Measurements from ENCODE around the gene MYO1A.
A peak's percentile ranks its signal among the peaks of the same experiment; 100 is the strongest.

The MYO1A gene

DNA sequence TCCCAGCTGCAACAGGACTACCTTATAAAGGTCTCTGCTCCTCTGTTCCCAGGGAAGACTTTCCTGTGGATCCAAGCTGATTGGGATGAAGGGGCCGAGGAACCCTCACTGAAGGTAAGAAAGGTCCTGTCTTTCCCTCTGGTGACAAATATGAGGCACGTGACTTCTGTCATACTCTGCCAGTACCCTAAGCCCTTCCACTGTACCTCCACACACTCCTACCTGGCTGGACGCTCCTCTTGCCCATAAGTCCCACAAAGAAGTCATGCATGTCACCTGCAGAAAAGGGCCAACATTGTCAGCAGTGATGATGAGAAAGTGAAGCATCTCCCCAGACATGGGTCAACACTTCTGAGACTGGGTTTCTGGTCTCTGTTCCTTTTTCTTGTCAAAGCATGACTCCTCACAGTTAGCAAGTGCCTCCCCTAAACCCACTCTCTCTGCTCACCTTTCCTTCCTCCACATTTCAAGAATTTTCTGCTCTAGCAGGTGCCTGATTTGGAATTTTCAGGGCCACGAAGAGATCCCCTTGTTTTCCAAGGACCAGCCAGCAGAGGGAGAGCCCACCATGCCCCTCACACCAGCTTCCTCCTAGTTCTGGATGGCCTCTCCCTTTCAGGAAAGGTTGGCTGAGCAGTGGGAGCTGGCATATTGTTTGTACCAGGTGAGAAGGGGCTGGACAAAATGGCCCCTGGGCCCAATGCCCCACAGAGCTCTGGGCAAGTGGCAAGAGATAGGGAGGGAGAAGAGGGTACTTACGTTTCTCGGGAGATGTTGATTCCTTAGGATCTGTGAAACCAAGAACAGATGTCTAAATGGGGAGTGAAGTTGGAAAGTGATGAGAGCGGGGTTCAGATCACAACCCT is 37.1 kb downstream of the MYO1A start:
- DNase-seq (ENCODE audit: low spot score) = no peak

DNA sequence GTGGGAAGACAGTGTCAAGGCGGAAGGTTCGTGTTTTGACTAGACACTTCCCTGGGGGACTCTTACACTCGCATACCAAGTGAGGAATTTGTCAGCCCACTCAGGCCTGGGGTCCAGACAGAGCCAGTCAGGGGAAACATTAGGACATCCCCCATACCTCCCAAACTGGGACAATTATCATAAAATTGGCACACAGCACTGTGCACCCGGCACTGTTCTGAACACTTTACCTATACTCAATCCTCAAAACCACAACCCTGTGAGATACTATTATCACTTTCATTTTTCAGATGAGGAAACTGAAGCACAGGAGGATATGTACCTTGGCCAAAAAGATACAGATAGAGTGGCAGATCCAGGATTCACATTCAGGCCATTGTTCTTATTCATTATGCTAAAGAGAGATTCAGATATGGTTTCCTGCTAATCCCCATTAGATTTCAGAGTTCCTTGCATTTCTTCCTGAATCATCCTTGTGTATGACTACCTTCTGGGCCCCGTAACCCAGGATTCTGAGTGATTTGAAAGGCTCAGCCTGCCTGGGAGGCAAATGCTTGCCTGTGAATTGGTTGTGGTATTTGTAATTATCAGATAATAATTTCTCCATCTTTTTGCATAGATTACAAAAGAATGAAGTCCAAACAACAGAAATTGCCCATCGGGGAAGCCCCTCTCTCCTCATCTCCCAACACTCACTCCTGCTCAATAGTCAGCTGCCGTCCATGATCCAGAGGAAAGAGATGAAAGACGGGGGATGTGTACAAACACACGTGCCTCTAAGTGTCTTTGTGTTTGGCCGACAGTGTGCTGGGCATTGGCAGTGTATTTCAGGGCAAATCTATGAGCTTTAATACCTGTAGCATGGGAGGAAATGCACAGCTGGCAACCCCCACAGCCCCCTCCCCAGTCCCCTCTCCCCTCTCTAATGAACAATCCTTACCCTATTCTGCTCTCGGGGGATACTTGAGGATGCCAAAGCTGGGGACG is 38.2 kb downstream of the MYO1A start:
- no peak for DNase-seq (ENCODE audit: low spot score)

GRCh38 chr12:57010627-57011247 is 39.2 kb downstream of the MYO1A start:
- no peak for DNase-seq (ENCODE audit: low spot score)

GRCh38 chr12:57009949-57010626 is 39.8 kb downstream of the MYO1A start:
- DNase-seq (ENCODE audit: low spot score) = no peak

DNA sequence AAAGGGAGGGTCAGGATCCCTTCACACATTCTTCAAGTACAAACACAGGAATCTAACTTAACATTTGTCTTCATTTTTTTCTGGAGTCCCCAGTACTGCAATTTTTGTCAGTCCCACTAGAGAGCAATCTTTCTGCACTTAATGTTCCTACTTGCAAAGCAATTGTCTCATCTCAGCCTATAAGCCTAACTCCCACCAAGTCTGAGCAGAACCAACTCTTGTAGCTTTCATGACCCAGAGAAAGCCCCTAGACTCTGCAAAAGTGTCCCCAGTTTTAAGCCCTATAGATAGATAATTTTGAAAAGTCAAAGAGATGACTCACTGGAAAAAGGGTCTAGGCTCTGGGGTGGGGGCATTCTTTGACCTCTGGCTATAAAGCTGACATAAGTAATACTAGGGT is 41.8 kb downstream of the MYO1A start:
- peak; percentile 65 for DNase-seq (ENCODE audit: low spot score)

DNA sequence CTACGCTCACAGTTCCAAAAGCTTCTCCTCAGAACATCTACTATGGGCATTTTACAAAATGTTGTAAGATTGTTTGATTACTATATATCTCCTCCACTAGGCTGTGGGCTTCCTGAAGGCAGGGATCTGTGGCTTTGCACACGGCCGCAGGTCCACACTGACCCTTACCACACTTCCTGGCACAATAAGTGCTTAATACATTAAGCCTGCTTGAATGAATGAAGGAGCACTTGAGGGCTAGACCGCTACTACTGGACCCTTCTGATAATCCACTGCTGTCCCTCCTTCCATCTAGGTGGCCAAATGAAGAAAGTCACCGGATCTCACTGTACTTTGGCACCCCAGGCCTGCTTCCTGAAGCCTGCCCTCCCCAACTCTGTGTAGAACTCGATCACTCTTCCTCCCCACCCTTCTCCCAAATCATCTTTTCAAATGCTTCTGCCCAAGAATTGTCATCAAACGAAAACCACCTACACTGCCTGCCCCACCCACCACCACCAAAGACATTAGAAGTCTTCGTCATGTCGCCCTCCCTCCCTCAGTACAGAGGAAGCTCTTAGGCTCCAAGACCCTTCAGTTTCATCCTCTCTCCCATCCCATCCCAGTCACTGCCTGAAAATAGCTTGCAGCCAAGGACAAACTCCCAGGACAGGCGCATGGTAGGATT is 43.0 kb downstream of the MYO1A start:
- no peak for DNase-seq (ENCODE audit: low spot score)

DNA sequence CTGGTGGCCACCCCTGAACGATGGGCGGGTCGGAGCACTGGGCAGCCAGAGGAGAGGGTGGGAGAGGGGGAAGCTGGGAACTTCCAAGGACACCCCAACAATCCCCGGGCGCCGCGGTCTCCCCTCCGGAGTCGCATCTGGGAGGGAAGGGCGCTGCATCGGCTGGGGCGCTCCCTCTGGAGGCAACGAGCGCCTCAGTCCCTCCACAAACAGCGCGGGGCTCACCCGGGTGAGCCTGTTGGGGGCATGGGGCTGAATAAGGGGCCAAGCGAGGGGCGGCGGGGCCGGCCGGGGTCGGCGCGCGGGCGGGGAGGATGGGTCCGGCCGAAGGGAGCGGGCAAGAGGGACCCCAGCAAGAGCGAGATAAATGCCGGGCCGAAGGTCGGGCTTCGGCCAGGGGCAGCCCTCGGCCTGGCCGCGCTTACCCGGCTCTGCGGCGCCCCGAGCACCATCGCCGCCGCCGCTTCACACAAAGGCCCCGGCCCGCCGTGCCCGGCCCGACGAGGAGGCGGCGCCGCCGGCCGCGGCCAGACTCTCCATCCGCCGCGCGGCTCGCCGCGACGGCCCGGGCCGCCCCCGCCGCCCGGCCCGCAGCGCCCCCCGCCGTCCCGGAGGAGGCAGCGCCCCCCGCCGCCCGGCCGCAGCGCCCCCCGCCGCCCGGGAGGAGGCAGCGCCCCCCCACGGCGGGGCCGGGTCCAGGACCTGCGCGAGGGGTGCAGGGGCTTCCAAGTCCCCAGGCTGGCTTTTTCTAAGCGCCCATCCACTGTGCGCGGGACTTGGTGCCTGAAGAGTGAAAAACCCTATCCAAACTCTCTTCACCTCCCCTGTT is 43.7 kb downstream of the MYO1A start, which contains the start of gene ZBTB39:
ZBTB39 (minus strand) TSS at position 567 of the 829 bp plus-strand sequence. CDS start 1,629 bp downstream, outside the sequence.
- DNase-seq (ENCODE audit: low spot score) = peak; percentile 68

GRCh38 chr12:57004651-57005050 is 45.3 kb downstream of the MYO1A start:
- DNase-seq (ENCODE audit: low spot score) = no peak

- DNase-seq (ENCODE audit: low spot score) = no peak
Measured at GRCh38 chr12:57003395-57003794, 46.5 kb downstream of the MYO1A start.

GRCh38 chr12:57001448-57001906 is 48.5 kb downstream of the MYO1A start:
- peak; percentile 83 for DNase-seq (ENCODE audit: low spot score)

DNA sequence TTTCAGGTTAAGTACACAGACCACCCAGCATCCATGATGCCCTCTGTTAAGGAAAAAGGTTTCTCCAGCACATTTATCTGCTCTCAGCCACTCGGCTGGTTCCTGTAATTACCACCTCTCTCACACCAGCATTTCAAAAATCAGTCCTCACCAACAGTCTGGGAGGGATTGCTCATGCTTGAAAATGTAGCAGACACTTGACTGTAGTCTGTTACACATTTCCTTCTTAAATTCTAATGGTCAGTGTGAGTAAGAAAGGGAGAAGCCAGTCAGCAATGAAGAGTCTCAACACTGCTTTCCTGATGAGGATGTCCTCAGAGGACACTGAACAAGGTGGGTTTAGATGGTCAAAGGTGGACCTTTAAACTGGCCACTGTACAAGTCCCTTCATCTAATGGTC is 49.5 kb downstream of the MYO1A start:
- DNase-seq (ENCODE audit: low spot score) = no peak

GRCh38 chr12:56999456-56999855 is 50.5 kb downstream of the MYO1A start:
- no peak for DNase-seq (ENCODE audit: low spot score)

DNA sequence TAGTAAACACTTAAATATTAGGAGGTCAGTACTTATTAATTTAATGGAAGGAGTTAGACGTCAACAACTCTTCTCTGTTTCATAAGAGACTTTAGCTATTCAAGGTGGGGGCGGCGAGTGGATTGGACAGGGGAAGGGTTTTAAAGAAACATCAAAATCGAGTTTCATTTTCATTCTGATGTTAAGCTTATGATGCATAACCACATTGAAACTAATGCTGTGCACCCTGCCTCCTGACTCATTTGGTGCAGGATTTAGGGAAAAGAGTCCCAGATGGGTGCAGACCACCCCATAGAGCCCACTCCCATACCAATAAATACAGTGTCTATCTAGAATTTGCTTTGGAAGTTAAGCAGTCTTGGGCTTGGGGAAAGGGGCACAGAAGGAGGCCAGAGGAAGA is 50.9 kb downstream of the MYO1A start:
- no peak for DNase-seq (ENCODE audit: low spot score)

GRCh38 chr12:56998316-56998715 is 51.6 kb downstream of the MYO1A start:
- DNase-seq (ENCODE audit: low spot score) = no peak

- no peak for DNase-seq (ENCODE audit: low spot score)
Measured at GRCh38 chr12:56996793-56997545, 53.0 kb downstream of the MYO1A start.

GRCh38 chr12:56995930-56996496 is 53.9 kb downstream of the MYO1A start:
- no peak for DNase-seq (ENCODE audit: low spot score)

DNA sequence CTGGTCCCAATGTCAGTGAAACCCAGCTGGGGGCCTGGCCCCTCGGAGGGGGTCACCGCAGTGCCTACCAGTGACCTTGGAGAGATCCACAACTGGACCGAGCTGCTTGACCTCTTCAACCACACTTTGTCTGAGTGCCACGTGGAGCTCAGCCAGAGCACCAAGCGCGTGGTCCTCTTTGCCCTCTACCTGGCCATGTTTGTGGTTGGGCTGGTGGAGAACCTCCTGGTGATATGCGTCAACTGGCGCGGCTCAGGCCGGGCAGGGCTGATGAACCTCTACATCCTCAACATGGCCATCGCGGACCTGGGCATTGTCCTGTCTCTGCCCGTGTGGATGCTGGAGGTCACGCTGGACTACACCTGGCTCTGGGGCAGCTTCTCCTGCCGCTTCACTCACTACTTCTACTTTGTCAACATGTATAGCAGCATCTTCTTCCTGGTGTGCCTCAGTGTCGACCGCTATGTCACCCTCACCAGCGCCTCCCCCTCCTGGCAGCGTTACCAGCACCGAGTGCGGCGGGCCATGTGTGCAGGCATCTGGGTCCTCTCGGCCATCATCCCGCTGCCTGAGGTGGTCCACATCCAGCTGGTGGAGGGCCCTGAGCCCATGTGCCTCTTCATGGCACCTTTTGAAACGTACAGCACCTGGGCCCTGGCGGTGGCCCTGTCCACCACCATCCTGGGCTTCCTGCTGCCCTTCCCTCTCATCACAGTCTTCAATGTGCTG is 54.6 kb downstream of the MYO1A start:
- DNase-seq (ENCODE audit: low spot score) = no peak

- DNase-seq (ENCODE audit: low spot score) = no peak
Measured at GRCh38 chr12:56994231-56994746, 55.6 kb downstream of the MYO1A start.

Measured in hematopoietic multipotent progenitor cell treated with erythropoietin and hydrocortisone succinate and interleukin-3 and kit ligand, for 15 days (in vitro differentiated cells).